ENCODE measurements around the gene CNIH3. TPM values are rescaled to one million over a fixed set of nuclear protein-coding genes. Genes with fewer than 3 reads are reported as not detected.

CNIH3 gene
- total RNA-seq, 1 donor = 3.9 TPM

GRCh38 chr1:224777180-224777579 lies 161.1 kb downstream of the CNIH3 start:
- no peak overlapping the region for H3K4me3 ChIP-seq (ENCODE audit: low read depth, low read length)
- peak; percentile 46 for DNase-seq (ENCODE audit: low read depth)
- TF ChIP-seq CTCF (IDR thresholded peaks at IDR 0.05; ENCODE audit: insufficient read depth, low read depth, low read length) = no peak

- DNase-seq (ENCODE audit: low read depth) = no peak
- TF ChIP-seq CTCF (IDR thresholded peaks at IDR 0.05; ENCODE audit: insufficient read depth, low read depth, low read length) = no peak
- no peak overlapping the region for H3K4me3 ChIP-seq (ENCODE audit: low read depth, low read length)
Measured at GRCh38 chr1:224779536-224779935, 163.4 kb downstream of the CNIH3 start.

GRCh38 chr1:224780736-224781135 lies 164.6 kb downstream of the CNIH3 start:
- DNase-seq (ENCODE audit: low read depth) = no peak
- H3K4me3 ChIP-seq (ENCODE audit: low read depth, low read length) = no peak overlapping the region
- TF ChIP-seq CTCF (IDR thresholded peaks at IDR 0.05; ENCODE audit: insufficient read depth, low read depth, low read length) = no peak

GRCh38 chr1:224781800-224782199 lies 165.7 kb downstream of the CNIH3 start:
- no peak for TF ChIP-seq CTCF (IDR thresholded peaks at IDR 0.05; ENCODE audit: insufficient read depth, low read depth, low read length)
- H3K4me3 ChIP-seq (ENCODE audit: low read depth, low read length) = no peak overlapping the region
- DNase-seq (ENCODE audit: low read depth) = no peak

GRCh38 chr1:224782281-224783000 lies 166.3 kb downstream of the CNIH3 start:
- no peak overlapping the region for H3K4me3 ChIP-seq (ENCODE audit: low read depth, low read length)
- no peak for DNase-seq (ENCODE audit: low read depth)
- no peak for TF ChIP-seq CTCF (IDR thresholded peaks at IDR 0.05; ENCODE audit: insufficient read depth, low read depth, low read length)

GRCh38 chr1:224783006-224783651 lies 167.0 kb downstream of the CNIH3 start:
- no peak overlapping the region for H3K4me3 ChIP-seq (ENCODE audit: low read depth, low read length)
- TF ChIP-seq CTCF (IDR thresholded peaks at IDR 0.05; ENCODE audit: insufficient read depth, low read depth, low read length) = no peak
- no peak for DNase-seq (ENCODE audit: low read depth)

Data from fibroblast of villous mesenchyme (primary cell).